K562 (cell line): ENCODE measurements around the gene MARVELD1. TPM values are rescaled to one million over a fixed set of nuclear protein-coding genes. Genes with fewer than 3 reads are reported as not detected.
A peak's percentile ranks its signal among the peaks of the same experiment; 100 is the strongest.

Experiments
- ARID3A ChIP-seq: IDR thresholded peaks from 2 replicates; pipeline ENCODE4 v1.6.1; 2012; ENCODE audit warnings: low read depth, low read length, improper control_type of control experiment, borderline replicate concordance
- BHLHE40 ChIP-seq: IDR thresholded peaks from 2 replicates; pipeline ENCODE4 v1.6.1; 2011; ENCODE audit warnings: low read length, improper control_type of control experiment
- C11orf30 ChIP-seq: fragments of 450-650 bp; IDR thresholded peaks from 2 replicates; pipeline ENCODE4 v1.6.1; 2016; ENCODE audit warnings: low read depth, mild to moderate bottlenecking
- ELF4 ChIP-seq: fragments of 450-650 bp; formaldehyde crosslinking; IDR thresholded peaks from 2 replicates; pipeline ENCODE4 v1.4.0; 2022; ENCODE audit warnings: missing genetic modification characterization
- MEF2A ChIP-seq: IDR thresholded peaks from 2 replicates; pipeline ENCODE4 v1.6.1; 2011; ENCODE audit warnings: low read depth, mild to moderate bottlenecking, low read length, moderate library complexity; ENCODE audit not compliant: control insufficient read depth
- MEF2D ChIP-seq: conservative IDR thresholded peaks from 2 replicates; pipeline ENCODE4 v1.6.1; 2016; ENCODE audit warnings: low read depth, missing genetic modification characterization, missing compliant biosample characterization
- NFE2 ChIP-seq: IDR thresholded peaks from 2 replicates; pipeline ENCODE4 v1.6.1; 2014; ENCODE audit warnings: antibody characterized with exemption, low read depth
- NFE2L1 ChIP-seq: fragments of 450-650 bp; IDR thresholded peaks from 2 replicates; pipeline ENCODE4 v1.6.1; 2016; ENCODE audit warnings: missing genetic modification characterization, low read depth, mild to moderate bottlenecking, missing compliant biosample characterization, moderate library complexity, borderline replicate concordance
- PURB ChIP-seq: sonication (generic); formaldehyde crosslinking; IDR thresholded peaks from 2 replicates; pipeline ENCODE4 v1.9.0; 2021; ENCODE audit warnings: low read depth, mild to moderate bottlenecking, missing genetic modification reagents
- RHOXF2B ChIP-seq: fragments of 250-450 bp; sonication (Bioruptor Pico); conservative IDR thresholded peaks from 2 replicates; pipeline ENCODE4 v1.5.1; 2021
- ZNF431 ChIP-seq: sonication (generic); formaldehyde crosslinking; IDR thresholded peaks from 2 replicates; pipeline ENCODE4 v1.8.0; 2022; ENCODE audit warnings: mild to moderate bottlenecking, missing genetic modification reagents
- ZNF507 ChIP-seq: conservative IDR thresholded peaks from 2 replicates; pipeline ENCODE4 v1.6.1; 2017; ENCODE audit warnings: missing genetic modification characterization, missing compliant biosample characterization
- polyA plus RNA-seq, 8 experiments: library from polyadenylated mRNA; depleted of rRNA in 4 of 8; stranded (reverse) in 5 of 8; unstranded in 3 of 8; fragments of >200 nt; fragmentation: Nextera tagmentation in 2 of 8; fragmentation: Illumina TruSeq in 1 of 8; extraction: Ambion mirVana in 2 of 8; extraction: Trizol in 1 of 8; gene quantifications; 2 replicates each; pipeline versions ENCODE4 v1.2.1 to v1.2.3, GENCODE V29; 2011 to 2014; ENCODE audit warnings: inconsistent platforms in 1 of 8, missing spikeins in 1 of 8
- total RNA-seq, 7 experiments: library from RNA; depleted of rRNA in 6 of 7; stranded (reverse); fragments of >200 nt in 6 of 7; fragmentation: Illumina TruSeq in 2 of 7; extraction: Trizol in 2 of 7; gene quantifications; 2 replicates each; pipeline versions ENCODE4 v1.2.1 to v1.2.3, GENCODE V29; 2011 to 2021; ENCODE audit warnings: low replicate concordance in 1 of 7
- TF ChIP-seq, protein P1 (sequence below), 2 experiments: fragments of 450-650 bp in 1 of 2; sonication (generic) in 1 of 2; formaldehyde crosslinking; conservative IDR thresholded peaks; 2 replicates each; pipeline versions ENCODE4 v1.4.0 to v1.8.1; 2020 to 2022; ENCODE audit warnings: mild to moderate bottlenecking in 1 of 2, missing genetic modification reagents in 1 of 2

MARVELD1 gene
- total and polyA plus RNA-seq, 9 of the 15 experiments (the other 6 are each of a cell fraction or from before 2014, with no cell fraction given): 2.7 to 12.5 (median 5.3) TPM

GRCh38 chr10:97687785-97688781 lies 25.4 kb upstream of the MARVELD1 start (continued):
- TF ChIP-seq ARID3A (no peak), PURB (CRISPR knock-in tag) (no peak), RHOXF2B (CRISPR knock-in tag) (no peak), ZNF507 (no peak), MEF2A (no peak), ELF4 (CRISPR knock-in tag) (no peak), NFE2L1 (tag) (no peak), BHLHE40 (no peak), MEF2D (tag) (0 out of 2 replicates have a peak, but pooled peaks have one; percentile 34), C11orf30 (peak; percentile 51; the same call in 1 of the 2 replicates), NFE2 (no peak), ZNF431 (no peak)
- TF ChIP-seq, protein P1, sequence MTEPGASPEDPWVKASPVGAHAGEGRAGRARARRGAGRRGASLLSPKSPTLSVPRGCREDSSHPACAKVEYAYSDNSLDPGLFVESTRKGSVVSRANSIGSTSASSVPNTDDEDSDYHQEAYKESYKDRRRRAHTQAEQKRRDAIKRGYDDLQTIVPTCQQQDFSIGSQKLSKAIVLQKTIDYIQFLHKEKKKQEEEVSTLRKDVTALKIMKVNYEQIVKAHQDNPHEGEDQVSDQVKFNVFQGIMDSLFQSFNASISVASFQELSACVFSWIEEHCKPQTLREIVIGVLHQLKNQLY (CRISPR knock-in tag; conservative IDR thresholded peaks at IDR 0.05): no peak
